SK-N-SH (cell line): ENCODE results near the gene CYP2W1.

ENCODE experiments used
- EP300 ChIP-seq, 2 experiments: IDR thresholded peaks; 2 replicates each; pipeline versions ENCODE4 v1.4.0 to v1.6.1; 2012; ENCODE audit warnings: borderline replicate concordance in 1 of 2, low read depth in 1 of 2, low read length in 1 of 2
- EZH2phosphoT487 ChIP-seq: fragments of 200-600 bp; sonication (generic); IDR thresholded peaks from 2 replicates; pipeline ENCODE4 v1.6.1; 2017; ENCODE audit warnings: low read depth, mixed run types, mild to moderate bottlenecking, antibody characterized with exemption, moderate library complexity, borderline replicate concordance
- FOSL2 ChIP-seq: IDR thresholded peaks from 2 replicates; pipeline ENCODE4 v1.4.0; 2012; ENCODE audit warnings: low read depth, mild to moderate bottlenecking, moderate library complexity, borderline replicate concordance
- FOXJ3 ChIP-seq: sonication (generic); formaldehyde crosslinking; IDR thresholded peaks from 2 replicates; pipeline ENCODE4 v1.5.1; 2020; ENCODE audit warnings: mild to moderate bottlenecking, missing genetic modification reagents
- JUND ChIP-seq: IDR thresholded peaks from 2 replicates; pipeline ENCODE4 v1.4.0; 2012
- NRF1 ChIP-seq: IDR thresholded peaks from 2 replicates; pipeline ENCODE4 v1.6.1; 2012; ENCODE audit warnings: low read depth, mild to moderate bottlenecking, low read length
- YY1 ChIP-seq: IDR thresholded peaks from 2 replicates; pipeline ENCODE4 v1.4.0; 2012; ENCODE audit warnings: low read depth, mild to moderate bottlenecking
- TF ChIP-seq, protein P1 (sequence below): fragments of 200-600 bp; sonication (generic); IDR thresholded peaks from 2 replicates; pipeline ENCODE4 v1.6.1; 2017; ENCODE audit warnings: antibody characterized with exemption, mild to moderate bottlenecking, moderate library complexity
- TF ChIP-seq, protein P2 (sequence below): IDR thresholded peaks from 2 replicates; pipeline ENCODE4 v1.6.1; 2012; ENCODE audit warnings: mild to moderate bottlenecking, low read depth, low read length, moderate library complexity
- TF ChIP-seq, protein P3 (sequence below): IDR thresholded peaks from 2 replicates; pipeline ENCODE4; 2012

GRCh38 chr7:1030444-1031070 is 47.6 kb downstream of the CYP2W1 start:
- TF ChIP-seq, protein P1, sequence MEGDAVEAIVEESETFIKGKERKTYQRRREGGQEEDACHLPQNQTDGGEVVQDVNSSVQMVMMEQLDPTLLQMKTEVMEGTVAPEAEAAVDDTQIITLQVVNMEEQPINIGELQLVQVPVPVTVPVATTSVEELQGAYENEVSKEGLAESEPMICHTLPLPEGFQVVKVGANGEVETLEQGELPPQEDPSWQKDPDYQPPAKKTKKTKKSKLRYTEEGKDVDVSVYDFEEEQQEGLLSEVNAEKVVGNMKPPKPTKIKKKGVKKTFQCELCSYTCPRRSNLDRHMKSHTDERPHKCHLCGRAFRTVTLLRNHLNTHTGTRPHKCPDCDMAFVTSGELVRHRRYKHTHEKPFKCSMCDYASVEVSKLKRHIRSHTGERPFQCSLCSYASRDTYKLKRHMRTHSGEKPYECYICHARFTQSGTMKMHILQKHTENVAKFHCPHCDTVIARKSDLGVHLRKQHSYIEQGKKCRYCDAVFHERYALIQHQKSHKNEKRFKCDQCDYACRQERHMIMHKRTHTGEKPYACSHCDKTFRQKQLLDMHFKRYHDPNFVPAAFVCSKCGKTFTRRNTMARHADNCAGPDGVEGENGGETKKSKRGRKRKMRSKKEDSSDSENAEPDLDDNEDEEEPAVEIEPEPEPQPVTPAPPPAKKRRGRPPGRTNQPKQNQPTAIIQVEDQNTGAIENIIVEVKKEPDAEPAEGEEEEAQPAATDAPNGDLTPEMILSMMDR = no peak
- no peak for TF ChIP-seq JUND
- no peak for TF ChIP-seq FOSL2
- TF ChIP-seq NRF1 = no peak
- TF ChIP-seq, protein P2, sequence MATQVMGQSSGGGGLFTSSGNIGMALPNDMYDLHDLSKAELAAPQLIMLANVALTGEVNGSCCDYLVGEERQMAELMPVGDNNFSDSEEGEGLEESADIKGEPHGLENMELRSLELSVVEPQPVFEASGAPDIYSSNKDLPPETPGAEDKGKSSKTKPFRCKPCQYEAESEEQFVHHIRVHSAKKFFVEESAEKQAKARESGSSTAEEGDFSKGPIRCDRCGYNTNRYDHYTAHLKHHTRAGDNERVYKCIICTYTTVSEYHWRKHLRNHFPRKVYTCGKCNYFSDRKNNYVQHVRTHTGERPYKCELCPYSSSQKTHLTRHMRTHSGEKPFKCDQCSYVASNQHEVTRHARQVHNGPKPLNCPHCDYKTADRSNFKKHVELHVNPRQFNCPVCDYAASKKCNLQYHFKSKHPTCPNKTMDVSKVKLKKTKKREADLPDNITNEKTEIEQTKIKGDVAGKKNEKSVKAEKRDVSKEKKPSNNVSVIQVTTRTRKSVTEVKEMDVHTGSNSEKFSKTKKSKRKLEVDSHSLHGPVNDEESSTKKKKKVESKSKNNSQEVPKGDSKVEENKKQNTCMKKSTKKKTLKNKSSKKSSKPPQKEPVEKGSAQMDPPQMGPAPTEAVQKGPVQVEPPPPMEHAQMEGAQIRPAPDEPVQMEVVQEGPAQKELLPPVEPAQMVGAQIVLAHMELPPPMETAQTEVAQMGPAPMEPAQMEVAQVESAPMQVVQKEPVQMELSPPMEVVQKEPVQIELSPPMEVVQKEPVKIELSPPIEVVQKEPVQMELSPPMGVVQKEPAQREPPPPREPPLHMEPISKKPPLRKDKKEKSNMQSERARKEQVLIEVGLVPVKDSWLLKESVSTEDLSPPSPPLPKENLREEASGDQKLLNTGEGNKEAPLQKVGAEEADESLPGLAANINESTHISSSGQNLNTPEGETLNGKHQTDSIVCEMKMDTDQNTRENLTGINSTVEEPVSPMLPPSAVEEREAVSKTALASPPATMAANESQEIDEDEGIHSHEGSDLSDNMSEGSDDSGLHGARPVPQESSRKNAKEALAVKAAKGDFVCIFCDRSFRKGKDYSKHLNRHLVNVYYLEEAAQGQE = no peak
- TF ChIP-seq FOXJ3 (CRISPR knock-in tag) = no peak
- no peak for TF ChIP-seq YY1
- TF ChIP-seq, protein P3, sequence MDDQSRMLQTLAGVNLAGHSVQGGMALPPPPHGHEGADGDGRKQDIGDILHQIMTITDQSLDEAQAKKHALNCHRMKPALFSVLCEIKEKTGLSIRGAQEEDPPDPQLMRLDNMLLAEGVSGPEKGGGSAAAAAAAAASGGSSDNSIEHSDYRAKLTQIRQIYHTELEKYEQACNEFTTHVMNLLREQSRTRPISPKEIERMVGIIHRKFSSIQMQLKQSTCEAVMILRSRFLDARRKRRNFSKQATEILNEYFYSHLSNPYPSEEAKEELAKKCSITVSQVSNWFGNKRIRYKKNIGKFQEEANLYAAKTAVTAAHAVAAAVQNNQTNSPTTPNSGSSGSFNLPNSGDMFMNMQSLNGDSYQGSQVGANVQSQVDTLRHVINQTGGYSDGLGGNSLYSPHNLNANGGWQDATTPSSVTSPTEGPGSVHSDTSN = no peak
- TF ChIP-seq EP300 (IDR thresholded peaks at IDR 0.05; ENCODE audit: borderline replicate concordance in 1 of 2, low read depth in 1 of 2, low read length in 1 of 2) = no peak
- no peak for TF ChIP-seq EZH2phosphoT487
